ENCODE data around the gene QSOX2. TPM values are rescaled to one million over a fixed set of nuclear protein-coding genes. Genes with fewer than 3 reads are reported as not detected.

Gene QSOX2
- total RNA-seq, 4 donors from 2014 or later, result 10.2 to 15.8 (median 12.1) TPM

DNA sequence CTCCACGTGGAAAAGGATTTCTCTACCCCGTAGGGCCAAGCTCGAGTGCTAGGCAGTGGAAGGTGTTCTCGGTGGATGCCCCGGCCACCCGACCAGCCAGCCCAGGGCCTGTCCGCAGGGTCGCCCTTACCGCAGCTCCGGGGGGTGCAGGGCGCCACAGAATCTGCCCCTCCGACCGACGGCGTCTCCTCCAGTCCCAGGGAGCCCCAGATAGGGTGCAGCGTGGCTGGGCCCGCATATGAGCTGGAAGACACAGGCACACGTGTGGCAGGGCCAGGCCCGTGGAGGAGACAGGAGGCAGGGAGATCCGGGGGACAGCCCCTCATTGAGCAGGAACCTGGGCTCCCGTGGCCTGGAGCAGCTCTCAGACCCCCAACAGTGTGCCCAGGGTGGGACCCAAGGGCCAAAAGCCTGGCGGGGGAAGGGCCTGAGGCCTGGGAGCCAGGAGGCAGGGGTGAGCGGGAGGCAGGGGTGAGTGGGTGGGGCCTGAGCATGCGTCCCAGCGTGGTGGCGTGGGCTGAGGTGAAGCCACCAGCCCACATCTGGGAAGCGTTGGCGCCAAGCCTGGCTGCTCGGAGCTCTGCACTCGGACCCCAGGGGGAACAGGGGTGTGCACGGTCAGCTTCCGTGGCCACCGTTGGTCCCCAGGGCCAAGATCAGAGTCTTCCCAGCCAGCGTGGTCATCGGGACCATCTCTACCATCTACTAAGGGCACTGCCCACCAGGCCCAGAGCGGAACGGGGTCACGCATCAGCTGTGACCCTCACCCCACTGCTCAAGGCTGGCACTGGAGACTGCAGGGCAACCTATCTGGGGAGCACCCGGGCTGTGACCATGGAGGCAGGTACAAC is 36.0 kb upstream of the QSOX2 start:
- H3K4me3 ChIP-seq, result no peak overlapping the region
- DNase-seq (ENCODE audit: low spot score in 2 of 2), result no peak
- H3K36me3 ChIP-seq, result no peaks in the 10 kb centered on the region
- WGBS, result 90% methylated on average over 31 of the region's 39 CpGs
- no peaks in the 10 kb centered on the region for H3K9me3 ChIP-seq
- H3K27ac ChIP-seq, result no peak overlapping the region
- peaks cover 5% of the 10 kb centered on the region for H3K4me1 ChIP-seq
- peaks cover 55% of the 10 kb centered on the region for H3K27me3 ChIP-seq
- TF ChIP-seq POLR2A (IDR thresholded peaks at IDR 0.05), result no peak
- TF ChIP-seq, protein P1, sequence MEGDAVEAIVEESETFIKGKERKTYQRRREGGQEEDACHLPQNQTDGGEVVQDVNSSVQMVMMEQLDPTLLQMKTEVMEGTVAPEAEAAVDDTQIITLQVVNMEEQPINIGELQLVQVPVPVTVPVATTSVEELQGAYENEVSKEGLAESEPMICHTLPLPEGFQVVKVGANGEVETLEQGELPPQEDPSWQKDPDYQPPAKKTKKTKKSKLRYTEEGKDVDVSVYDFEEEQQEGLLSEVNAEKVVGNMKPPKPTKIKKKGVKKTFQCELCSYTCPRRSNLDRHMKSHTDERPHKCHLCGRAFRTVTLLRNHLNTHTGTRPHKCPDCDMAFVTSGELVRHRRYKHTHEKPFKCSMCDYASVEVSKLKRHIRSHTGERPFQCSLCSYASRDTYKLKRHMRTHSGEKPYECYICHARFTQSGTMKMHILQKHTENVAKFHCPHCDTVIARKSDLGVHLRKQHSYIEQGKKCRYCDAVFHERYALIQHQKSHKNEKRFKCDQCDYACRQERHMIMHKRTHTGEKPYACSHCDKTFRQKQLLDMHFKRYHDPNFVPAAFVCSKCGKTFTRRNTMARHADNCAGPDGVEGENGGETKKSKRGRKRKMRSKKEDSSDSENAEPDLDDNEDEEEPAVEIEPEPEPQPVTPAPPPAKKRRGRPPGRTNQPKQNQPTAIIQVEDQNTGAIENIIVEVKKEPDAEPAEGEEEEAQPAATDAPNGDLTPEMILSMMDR (IDR thresholded peaks at IDR 0.05), result no peak
- TF ChIP-seq EP300 (IDR thresholded peaks at IDR 0.05), result no peak
- TF ChIP-seq POLR2AphosphoS5 (IDR thresholded peaks at IDR 0.05), result no peak

DNA sequence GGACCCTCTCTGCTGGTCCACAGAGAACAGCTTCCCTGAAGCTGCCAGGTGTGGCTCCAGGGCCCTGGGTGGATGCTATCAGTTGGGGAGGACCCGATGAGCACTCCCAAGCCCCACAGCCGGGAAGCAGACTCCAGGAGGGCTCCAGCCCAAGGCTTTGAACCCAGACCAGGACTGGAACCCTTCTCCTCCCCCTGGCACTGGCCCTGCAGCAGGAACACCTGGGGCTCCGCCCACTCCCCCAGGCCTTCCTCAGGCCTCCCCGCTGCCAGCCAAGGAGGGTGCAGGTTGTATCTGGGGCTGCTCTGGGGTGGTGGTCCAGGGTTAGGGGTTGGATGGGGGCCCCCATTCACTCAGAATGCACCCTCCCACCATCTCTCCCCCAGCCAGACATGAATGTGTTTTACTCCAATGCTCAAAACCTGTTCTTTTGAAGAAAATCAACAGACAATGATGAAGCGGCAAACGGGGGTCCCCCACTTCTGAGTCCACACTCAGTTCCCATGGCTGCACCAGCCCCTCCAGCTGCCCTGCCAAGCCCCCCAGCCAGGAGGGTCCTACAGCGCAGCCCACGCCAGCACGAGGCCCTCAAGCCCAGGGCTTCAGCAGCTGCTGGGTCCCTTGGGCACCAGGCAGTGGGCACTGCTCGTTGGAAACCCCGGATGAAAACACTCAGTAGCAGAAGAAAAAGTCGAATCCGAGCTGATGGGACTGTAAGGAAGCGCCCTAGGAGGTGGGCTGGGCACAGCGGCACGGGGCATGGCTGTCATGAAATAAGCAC is 35.1 kb upstream of the QSOX2 start:
- Histone ChIP-seq H3K27ac (no peak overlapping the region), H3K4me3 (no peak overlapping the region), H3K4me1 (peaks cover 5% of the 10 kb centered on the region), H3K36me3 (no peaks in the 10 kb centered on the region), H3K9me3 (no peaks in the 10 kb centered on the region), H3K27me3 (peaks cover 55% of the 10 kb centered on the region)
- TF ChIP-seq EP300 (IDR thresholded peaks at IDR 0.05) (no peak), POLR2AphosphoS5 (IDR thresholded peaks at IDR 0.05) (no peak), POLR2A (IDR thresholded peaks at IDR 0.05) (no peak)
- TF ChIP-seq, protein P1 (IDR thresholded peaks at IDR 0.05), result no peak
- no peak for DNase-seq (ENCODE audit: low spot score in 2 of 2)
- WGBS, result 80% methylated on average over 12 of the region's 16 CpGs

DNA sequence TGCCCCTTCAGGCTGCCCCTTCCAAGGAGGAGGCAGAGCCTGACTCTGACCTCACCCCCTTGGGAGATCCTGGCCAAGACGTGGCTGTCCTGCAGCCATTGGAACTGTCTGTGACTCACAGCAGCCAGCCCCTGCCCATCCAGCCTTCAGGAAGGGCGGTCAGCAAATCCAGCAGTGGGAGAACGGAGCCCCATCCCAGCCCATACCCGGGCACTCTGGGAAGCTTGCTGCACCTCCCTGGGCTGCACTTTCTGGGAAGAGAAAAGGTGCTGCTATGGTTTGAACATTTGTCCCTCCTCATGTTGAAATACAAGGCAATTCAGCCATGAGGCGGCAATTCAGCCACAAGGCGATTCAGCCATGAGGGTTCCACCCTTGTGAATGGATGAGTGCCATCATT is 33.9 kb upstream of the QSOX2 start:
- TF ChIP-seq, protein P1 (IDR thresholded peaks at IDR 0.05), result no peak
- Histone ChIP-seq H3K4me1 (peaks cover 5% of the 10 kb centered on the region), H3K27ac (no peak overlapping the region), H3K27me3 (peaks cover 54% of the 10 kb centered on the region), H3K36me3 (no peaks in the 10 kb centered on the region), H3K9me3 (no peaks in the 10 kb centered on the region), H3K4me3 (no peak overlapping the region)
- no peak for DNase-seq (ENCODE audit: low spot score in 2 of 2)
- WGBS, result 85% methylated on average over 6 of the region's 6 CpGs

DNA sequence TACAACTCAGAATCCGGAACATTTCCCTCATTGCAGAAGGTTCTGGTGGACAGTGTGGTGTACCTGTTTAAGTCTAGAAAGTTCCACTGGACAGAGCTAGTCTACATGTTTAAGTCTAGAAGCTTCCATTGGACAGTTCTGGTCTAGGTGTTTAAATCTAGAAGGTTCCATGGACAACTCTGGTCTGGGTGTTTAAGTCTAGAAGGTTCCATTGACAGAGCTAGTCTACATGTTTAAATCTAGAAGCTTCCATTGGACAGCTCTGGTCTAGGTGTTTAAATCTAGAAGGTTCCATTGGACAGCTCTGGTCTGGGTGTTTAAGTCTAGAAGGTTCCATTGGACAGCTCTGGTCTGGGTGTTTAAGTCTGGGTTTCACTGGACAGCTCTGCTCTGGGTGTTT is 33.3 kb upstream of the QSOX2 start:
- peaks cover 50% of the 10 kb centered on the region for H3K27me3 ChIP-seq
- H3K4me3 ChIP-seq, result no peak overlapping the region
- WGBS, result 100% methylated on average over 1 of the region's 1 CpG
- H3K27ac ChIP-seq, result no peak overlapping the region
- H3K36me3 ChIP-seq, result no peaks in the 10 kb centered on the region
- H3K4me1 ChIP-seq, result peaks cover 5% of the 10 kb centered on the region
- TF ChIP-seq EP300 (IDR thresholded peaks at IDR 0.05) (no peak), POLR2A (IDR thresholded peaks at IDR 0.05) (no peak), POLR2AphosphoS5 (IDR thresholded peaks at IDR 0.05) (no peak)
- TF ChIP-seq, protein P1 (IDR thresholded peaks at IDR 0.05), result no peak
- DNase-seq (ENCODE audit: low spot score in 2 of 2), result no peak
- H3K9me3 ChIP-seq, result no peaks in the 10 kb centered on the region

DNA sequence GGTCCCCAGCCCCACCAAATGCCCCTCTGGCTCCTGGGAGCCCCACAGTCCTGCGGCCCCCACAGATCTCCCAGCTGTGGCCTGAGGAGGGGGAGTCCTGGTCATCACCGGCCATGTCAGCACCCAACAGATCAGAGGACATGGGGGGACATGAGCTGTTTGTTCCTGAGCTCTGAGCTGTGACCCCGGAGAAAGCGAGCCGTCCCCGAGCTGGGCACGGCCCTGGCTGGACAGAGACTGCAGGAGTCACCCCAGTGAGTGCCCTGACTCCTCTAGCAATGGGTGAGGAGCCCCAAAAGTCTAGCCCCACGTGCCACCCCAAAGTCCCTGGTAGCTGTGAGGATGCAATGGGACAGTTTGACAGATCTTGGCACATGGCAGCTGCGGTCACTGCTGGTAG is 32.6 kb upstream of the QSOX2 start:
- no peak overlapping the region for H3K27ac ChIP-seq
- H3K4me3 ChIP-seq, result no peak overlapping the region
- 82% methylated on average over 9 of the region's 9 CpGs for WGBS
- TF ChIP-seq, protein P1 (IDR thresholded peaks at IDR 0.05), result no peak
- no peak for TF ChIP-seq POLR2AphosphoS5 (IDR thresholded peaks at IDR 0.05)
- TF ChIP-seq POLR2A (IDR thresholded peaks at IDR 0.05), result no peak
- TF ChIP-seq EP300 (IDR thresholded peaks at IDR 0.05), result no peak
- peaks cover 1% of the 10 kb centered on the region for H3K4me1 ChIP-seq
- H3K9me3 ChIP-seq, result no peaks in the 10 kb centered on the region
- no peak for DNase-seq (ENCODE audit: low spot score in 2 of 2)
- peaks cover 48% of the 10 kb centered on the region for H3K27me3 ChIP-seq
- H3K36me3 ChIP-seq, result no peaks in the 10 kb centered on the region

Data from suprapubic skin (tissue), 4 donors.